Kidney capillary endothelial cell (primary cell): Measurements from ENCODE around the gene SVOPL.
"Not testable (repeated sequence)": the region's sequence is repeated elsewhere in the genome, so short reads cannot be mapped to it uniquely, and the experiment has no call there.

ENCODE experiments used
- DNase-seq: peaks from one replicate; pipeline ENCODE4 v3.0.0-alpha.2; 2018; ENCODE audit warnings: low spot score

SVOPL gene

GRCh38 chr7:138699661-138700060 lies 1.5 kb downstream of the SVOPL start:
- no peak for DNase-seq

DNA sequence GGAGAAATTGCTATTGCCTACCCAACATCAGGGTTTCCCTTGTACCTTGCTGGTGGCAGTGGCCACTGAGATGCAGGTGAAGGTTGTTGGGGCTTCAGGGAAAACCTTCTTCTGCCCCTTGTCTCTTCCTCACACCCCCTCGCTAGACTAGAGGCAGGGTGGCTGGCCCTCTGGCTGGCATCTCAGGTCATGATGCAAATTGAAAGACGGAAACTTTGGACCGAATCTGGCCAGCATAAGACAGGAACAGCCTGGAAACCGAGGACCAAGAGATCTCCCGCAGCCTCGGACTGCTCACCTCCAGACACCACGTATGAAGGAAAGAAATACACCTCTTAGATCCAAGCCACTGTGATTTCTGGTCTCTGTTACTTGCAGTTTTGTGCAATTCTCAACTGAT lies 2.9 kb downstream of the SVOPL start:
- no peak for DNase-seq

DNA sequence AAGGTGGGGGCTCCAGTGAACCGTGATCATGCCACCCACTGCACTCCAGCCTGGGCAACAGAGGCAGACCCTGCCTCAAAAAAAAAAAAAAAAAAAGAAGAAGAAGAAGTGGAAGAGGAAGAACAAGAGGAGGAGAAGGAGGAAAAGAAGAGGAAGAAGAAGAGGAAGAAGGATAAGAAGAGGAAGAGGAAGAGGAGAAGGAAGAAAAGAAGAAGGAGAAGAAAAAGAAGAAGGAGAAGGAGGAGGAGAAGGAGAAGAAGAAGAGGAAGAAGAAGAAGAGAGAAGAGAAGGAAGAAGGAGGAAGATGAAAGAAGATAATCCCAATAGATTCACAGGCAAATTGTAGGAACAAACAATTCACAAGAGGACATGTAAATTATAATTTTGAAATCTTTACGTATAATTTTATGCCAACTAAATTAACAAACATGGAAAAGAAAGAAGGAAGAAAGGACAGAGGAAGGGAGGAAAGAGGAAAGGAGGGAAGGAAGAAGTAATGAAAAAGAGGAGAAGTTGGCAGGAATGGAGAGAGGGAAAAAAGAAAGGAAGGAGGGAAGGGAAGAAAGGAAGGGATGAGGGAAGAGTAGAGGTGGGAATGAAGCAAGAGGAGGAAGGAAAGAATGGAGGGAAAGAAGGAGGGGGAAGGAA lies 3.5 kb downstream of the SVOPL start:
- no peak for DNase-seq

GRCh38 chr7:138695776-138696175 lies 5.4 kb downstream of the SVOPL start:
- DNase-seq = not testable (repeated sequence)

GRCh38 chr7:138695106-138695505 lies 6.1 kb downstream of the SVOPL start:
- no peak for DNase-seq

DNA sequence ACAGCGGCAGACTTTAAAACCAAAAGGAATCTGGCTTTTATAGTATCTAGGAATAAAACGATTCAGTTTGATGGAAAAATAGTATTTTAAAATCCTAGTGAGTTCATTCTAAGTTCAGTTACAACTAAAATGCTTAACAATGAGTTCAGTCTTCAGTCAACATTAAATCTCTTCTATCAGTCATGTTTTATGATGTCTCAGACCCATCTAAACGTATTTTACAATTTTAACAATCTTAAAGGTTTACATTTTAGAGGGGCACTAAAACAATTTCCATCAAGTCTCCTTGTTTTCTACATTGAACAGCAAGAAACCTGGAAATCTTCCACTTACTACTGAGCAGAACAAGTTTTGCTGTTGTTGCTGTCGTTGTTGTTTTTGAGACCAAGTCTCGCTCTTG lies 10.0 kb downstream of the SVOPL start:
- no peak for DNase-seq

DNA sequence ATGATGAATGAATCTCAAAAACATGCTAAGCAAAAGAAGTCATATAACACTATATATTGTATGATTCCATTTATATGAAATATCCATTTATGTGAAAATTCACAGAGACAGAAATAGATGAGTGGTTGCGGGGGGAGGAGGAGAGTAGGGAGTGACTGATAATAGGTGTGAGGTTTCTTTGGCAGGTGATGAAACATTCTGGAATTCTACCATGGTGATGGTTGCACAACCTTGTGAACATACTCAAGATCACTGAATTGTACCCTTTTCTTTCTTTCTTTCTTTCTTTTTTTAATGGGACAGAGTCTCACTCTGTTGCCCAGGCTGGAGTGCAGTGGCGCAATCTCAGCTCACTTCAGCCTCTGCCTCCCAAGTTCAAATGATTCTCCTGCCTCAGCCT lies 10.7 kb downstream of the SVOPL start:
- no peak for DNase-seq

DNA sequence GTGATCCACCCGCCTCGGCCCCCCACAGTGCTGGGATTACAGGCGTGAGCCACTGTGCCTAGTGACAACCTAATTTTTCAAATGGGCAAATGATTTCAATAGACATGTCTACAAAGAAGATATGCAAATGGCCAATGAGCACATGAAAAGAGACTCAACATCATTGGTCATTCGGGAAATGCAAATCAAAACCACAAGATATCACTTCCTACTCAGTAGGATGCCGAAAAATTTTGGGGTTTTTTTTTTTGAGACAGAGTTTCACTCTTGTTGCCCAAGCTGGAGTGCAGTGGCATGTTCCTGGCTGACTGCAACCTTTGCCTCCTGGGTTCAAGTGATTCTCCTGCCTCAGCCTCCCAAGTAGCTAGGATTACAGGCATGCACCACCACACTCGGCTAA lies 13.1 kb downstream of the SVOPL start:
- DNase-seq = not testable (repeated sequence)

DNA sequence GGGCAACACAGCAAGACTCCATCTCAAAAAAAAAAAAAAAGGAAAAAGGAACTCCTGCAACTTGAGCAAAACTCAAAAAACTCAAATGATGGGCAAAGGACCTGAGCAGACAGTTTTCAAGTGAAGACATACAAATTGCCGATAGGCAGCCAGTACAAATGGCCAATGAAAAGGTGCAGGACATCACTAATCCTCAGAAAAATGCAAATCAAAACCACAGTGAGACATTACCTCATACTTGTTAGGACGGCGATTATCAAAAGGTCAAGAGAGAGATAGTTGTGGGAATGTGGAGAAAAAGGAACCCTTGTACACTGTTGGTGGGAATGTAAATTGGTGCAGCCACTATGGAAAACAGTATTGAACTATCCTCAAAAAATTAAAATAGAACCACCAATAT lies 16.8 kb downstream of the SVOPL start:
- DNase-seq = no peak

DNA sequence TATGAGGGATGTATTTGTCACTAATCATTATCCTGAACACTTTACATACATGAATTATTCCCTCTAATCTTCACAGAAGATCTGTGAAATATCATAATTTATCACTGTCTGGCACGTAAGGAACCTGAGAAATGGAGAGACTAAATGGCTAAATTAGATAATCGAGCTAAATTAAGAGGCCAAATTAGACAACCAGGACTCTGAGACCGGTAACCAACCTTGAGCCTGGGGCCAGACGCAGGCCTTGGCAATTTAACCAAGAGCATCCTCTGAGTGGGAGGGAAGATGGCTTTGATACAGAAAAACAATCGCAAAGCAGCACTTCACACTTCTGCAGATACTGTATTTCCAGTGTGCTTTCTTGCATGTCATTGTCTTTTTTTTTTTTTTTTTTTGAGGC lies 21.4 kb downstream of the SVOPL start:
- DNase-seq = no peak

- DNase-seq = no peak
These were observed 30.6 kb downstream of the SVOPL start for GRCh38 chr7:138670594-138670993.

- DNase-seq = no peak
These were observed 31.8 kb downstream of the SVOPL start for GRCh38 chr7:138669364-138669763.

- DNase-seq = no peak
These were observed 32.2 kb downstream of the SVOPL start for GRCh38 chr7:138668946-138669345.

GRCh38 chr7:138668229-138668596 lies 32.9 kb downstream of the SVOPL start:
- DNase-seq = no peak

- DNase-seq = no peak
These were observed 33.5 kb downstream of the SVOPL start for GRCh38 chr7:138667535-138668228.

GRCh38 chr7:138666385-138666784 lies 34.8 kb downstream of the SVOPL start:
- no peak for DNase-seq

GRCh38 chr7:138665669-138666140 lies 35.5 kb downstream of the SVOPL start:
- DNase-seq = no peak

GRCh38 chr7:138665249-138665648 lies 35.9 kb downstream of the SVOPL start:
- no peak for DNase-seq

GRCh38 chr7:138663725-138664710 lies 37.1 kb downstream of the SVOPL start:
- DNase-seq = peak; percentile 1

- DNase-seq = no peak
These were observed 38.2 kb downstream of the SVOPL start for GRCh38 chr7:138662991-138663320.

DNA sequence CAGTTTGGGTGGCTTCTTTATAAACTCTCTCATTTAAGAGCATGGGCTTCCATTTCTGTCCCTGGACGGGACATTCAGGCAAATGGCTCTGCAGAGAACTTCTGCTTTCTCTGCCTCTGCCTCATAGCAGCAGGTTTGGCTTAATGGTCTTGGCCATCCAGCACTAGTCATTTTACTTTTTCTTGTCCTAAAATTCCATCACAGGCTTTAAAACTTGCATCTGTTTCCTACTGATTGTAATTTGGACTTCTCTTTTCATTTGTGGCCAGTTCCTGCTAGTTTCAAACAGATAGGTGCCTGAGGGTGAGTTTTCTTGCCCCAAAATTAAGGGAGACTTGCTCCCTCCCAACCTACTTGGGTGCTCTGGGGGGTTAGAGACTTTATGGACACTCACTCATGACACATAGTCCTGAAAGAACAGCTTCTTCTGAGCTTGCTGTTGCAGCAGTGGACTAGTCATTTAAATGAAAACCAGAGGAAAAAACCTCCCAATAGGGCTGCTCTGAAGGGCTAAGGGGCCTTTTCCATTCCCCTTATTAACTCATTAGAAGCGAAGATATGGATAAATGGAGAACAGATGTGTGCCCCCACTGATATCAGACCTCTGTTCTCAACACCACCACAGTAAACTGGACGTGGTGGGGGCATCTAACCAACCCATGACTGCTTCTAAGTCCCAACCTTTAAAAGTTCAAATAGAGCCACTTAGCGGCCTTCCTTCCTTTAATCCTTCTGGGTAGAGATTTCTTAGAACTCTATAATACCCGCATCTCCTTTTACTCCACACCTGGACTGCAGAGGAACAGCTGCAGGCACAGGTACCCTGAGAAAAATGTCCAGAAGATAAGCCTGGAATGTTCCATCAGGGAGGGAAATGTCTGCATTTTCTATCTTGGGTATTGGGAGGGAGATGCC lies 38.8 kb downstream of the SVOPL start:
- DNase-seq = no peak
